ENCODE measurements around the gene KRT2.

Gene KRT2

DNA sequence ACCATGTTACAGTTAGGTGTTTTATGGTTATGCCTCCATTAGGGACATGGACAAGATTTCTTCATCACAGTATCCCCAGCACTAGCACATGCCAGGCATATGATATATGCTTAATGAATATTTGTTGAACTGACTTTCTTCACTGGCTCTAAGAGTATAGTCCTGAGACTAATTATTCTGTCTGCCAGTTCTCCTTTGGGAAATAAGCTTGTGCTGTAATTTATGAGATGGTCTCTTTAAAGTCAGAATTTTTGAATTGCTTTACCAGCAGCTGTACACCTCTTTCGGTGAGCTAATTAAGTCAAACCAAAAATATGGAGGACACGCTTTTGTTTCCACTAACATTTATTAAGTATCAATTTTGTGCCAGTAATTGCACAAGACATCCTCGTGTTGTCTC is 45.9 kb downstream of the KRT2 start:
- H3K4me3 ChIP-seq (replicated peaks; ENCODE audit: low read depth, low read length): no peak overlapping the region
- peaks cover 1% of the 10 kb centered on the region for H3K27me3 ChIP-seq (replicated peaks; ENCODE audit: control insufficient read depth, insufficient read depth, low read length)
- TF ChIP-seq, protein P1, sequence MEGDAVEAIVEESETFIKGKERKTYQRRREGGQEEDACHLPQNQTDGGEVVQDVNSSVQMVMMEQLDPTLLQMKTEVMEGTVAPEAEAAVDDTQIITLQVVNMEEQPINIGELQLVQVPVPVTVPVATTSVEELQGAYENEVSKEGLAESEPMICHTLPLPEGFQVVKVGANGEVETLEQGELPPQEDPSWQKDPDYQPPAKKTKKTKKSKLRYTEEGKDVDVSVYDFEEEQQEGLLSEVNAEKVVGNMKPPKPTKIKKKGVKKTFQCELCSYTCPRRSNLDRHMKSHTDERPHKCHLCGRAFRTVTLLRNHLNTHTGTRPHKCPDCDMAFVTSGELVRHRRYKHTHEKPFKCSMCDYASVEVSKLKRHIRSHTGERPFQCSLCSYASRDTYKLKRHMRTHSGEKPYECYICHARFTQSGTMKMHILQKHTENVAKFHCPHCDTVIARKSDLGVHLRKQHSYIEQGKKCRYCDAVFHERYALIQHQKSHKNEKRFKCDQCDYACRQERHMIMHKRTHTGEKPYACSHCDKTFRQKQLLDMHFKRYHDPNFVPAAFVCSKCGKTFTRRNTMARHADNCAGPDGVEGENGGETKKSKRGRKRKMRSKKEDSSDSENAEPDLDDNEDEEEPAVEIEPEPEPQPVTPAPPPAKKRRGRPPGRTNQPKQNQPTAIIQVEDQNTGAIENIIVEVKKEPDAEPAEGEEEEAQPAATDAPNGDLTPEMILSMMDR (IDR thresholded peaks at IDR 0.05; ENCODE audit: insufficient read depth, low read length, poor library complexity, severe bottlenecking): no peak
- DNase-seq (ENCODE audit: extremely low read depth, insufficient read length): no peak
- H3K36me3 ChIP-seq (ENCODE audit: control insufficient read depth, insufficient read depth, low read length): no peaks in the 10 kb centered on the region

DNA sequence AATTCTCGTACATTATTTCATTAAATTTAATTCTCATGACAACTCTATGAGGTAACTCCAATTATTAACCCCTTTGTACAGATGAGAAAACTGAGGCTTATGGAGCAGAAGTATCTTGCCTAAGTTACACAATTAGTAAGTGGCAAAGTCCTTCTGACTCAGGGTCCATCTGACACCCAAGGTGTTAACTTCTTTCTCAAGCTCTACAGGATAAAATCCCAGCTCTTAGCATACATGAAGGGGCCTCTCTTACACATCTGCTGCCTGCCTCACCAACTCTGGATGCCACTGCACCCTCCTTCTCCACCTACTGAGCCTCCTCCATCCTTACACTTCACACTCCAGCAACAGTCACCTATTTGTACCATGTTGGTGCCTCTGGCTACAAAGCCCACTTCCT is 46.5 kb downstream of the KRT2 start:
- H3K27me3 ChIP-seq (replicated peaks; ENCODE audit: control insufficient read depth, insufficient read depth, low read length): no peaks in the 10 kb centered on the region; the same call in none of the 2 replicates
- TF ChIP-seq, protein P1 (IDR thresholded peaks at IDR 0.05; ENCODE audit: insufficient read depth, low read length, poor library complexity, severe bottlenecking): no peak
- no peak for DNase-seq (ENCODE audit: extremely low read depth, insufficient read length)
- no peaks in the 10 kb centered on the region for H3K36me3 ChIP-seq (ENCODE audit: control insufficient read depth, insufficient read depth, low read length)
- no peak overlapping the region for H3K4me3 ChIP-seq (replicated peaks; ENCODE audit: low read depth, low read length)

DNA sequence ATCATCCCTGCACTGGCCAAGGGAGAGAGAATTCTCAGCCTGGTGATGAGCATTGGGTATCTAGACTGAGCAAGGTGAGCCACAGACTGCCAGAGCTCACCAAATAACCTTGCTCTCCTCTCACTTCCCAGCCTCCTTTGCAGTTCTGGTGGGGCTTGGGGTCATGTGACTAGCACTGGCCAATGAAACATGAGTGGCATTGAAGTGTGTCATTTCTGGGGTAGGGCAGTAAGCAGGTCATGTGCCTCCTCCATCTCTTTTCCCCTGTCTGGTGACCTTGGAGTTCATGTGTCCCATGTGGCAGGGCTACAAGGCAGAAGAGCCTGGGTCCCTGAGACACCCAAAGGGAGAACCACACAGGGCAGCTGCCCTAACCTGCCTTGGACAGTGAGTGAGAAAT is 47.2 kb downstream of the KRT2 start:
- Histone ChIP-seq H3K36me3 (ENCODE audit: control insufficient read depth, insufficient read depth, low read length) (no peaks in the 10 kb centered on the region), H3K27me3 (replicated peaks; ENCODE audit: control insufficient read depth, insufficient read depth, low read length) (no peaks in the 10 kb centered on the region; the same call in 1 of the 2 replicates), H3K4me3 (replicated peaks; ENCODE audit: low read depth, low read length) (no peak overlapping the region)
- DNase-seq (ENCODE audit: extremely low read depth, insufficient read length): no peak
- TF ChIP-seq, protein P1 (IDR thresholded peaks at IDR 0.05; ENCODE audit: insufficient read depth, low read length, poor library complexity, severe bottlenecking): no peak

DNA sequence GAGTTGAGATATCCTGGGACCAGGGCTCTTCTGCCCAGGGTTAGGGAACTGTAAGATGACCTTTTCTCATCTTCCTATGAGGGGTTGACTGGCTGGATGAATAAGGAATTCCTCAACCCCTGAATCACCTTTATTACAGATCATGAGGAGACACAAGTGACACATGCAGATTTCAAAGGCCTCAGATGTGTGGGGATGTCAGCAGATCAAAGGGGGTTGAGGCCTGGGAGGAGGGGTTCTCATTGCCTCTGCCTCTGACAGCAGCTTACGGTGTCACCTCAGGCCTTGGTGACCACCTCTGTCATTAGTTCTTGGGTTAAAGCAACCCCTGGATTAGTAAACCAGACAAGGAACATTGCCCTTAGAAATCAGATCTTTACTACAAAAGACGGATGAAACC is 48.7 kb downstream of the KRT2 start:
- H3K27me3 ChIP-seq (replicated peaks; ENCODE audit: control insufficient read depth, insufficient read depth, low read length): no peaks in the 10 kb centered on the region; the same call in 1 of the 2 replicates
- no peak for DNase-seq (ENCODE audit: extremely low read depth, insufficient read length)
- H3K36me3 ChIP-seq (ENCODE audit: control insufficient read depth, insufficient read depth, low read length): no peaks in the 10 kb centered on the region
- TF ChIP-seq, protein P1 (IDR thresholded peaks at IDR 0.05; ENCODE audit: insufficient read depth, low read length, poor library complexity, severe bottlenecking): no peak
- no peak overlapping the region for H3K4me3 ChIP-seq (replicated peaks; ENCODE audit: low read depth, low read length)

DNA sequence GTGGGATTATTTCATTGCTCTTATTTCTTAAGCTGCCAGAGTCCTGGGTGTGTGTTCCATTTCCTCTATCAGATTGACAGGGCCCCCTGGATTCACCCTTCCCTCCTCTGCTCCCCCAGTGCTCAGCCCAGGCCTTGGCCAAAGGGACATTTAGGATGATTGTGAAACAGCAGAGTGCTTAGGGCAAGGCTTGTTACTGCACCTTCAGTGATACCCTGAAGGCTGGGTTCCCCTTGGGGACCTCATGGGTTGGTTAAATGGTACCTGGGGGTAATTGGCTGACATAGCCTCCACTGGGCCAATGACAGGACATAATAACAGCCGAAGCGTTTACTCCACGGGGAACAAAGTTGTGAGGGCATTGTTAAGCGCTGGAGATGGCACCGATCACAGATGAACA is 49.5 kb downstream of the KRT2 start:
- no peaks in the 10 kb centered on the region for H3K36me3 ChIP-seq (ENCODE audit: control insufficient read depth, insufficient read depth, low read length)
- TF ChIP-seq, protein P1 (IDR thresholded peaks at IDR 0.05; ENCODE audit: insufficient read depth, low read length, poor library complexity, severe bottlenecking): no peak
- DNase-seq (ENCODE audit: extremely low read depth, insufficient read length): no peak
- H3K27me3 ChIP-seq (replicated peaks; ENCODE audit: control insufficient read depth, insufficient read depth, low read length): no peaks in the 10 kb centered on the region; the same call in 1 of the 2 replicates
- H3K4me3 ChIP-seq (replicated peaks; ENCODE audit: low read depth, low read length): no peak overlapping the region

DNA sequence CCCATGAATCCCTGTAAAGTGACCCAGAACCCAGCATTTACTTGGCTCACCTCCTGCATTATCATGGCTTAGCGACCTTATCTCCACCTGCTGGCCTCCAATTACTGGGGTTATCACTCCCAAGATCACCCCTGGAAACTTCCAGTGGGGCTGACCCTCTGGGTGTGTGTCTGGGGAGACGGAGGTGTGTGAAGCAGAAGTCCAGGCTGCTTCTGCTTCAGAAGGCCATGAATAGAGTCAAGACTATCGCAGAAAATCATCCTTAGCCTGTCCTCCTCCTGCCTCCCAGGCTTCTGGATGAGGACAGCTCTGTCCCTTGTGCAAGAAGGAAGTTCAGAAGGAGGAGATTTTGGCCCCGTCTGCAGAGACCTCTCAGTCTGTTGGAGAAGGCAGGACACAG is 50.3 kb downstream of the KRT2 start:
- TF ChIP-seq, protein P1 (IDR thresholded peaks at IDR 0.05; ENCODE audit: insufficient read depth, low read length, poor library complexity, severe bottlenecking): no peak
- no peak for DNase-seq (ENCODE audit: extremely low read depth, insufficient read length)
- no peaks in the 10 kb centered on the region; the same call in 1 of the 2 replicates for H3K27me3 ChIP-seq (replicated peaks; ENCODE audit: control insufficient read depth, insufficient read depth, low read length)
- H3K36me3 ChIP-seq (ENCODE audit: control insufficient read depth, insufficient read depth, low read length): no peaks in the 10 kb centered on the region
- no peak overlapping the region for H3K4me3 ChIP-seq (replicated peaks; ENCODE audit: low read depth, low read length)
